Endothelial cell of umbilical vein (primary cell): ENCODE data around the gene ZER1. TPM values are rescaled to one million over a fixed set of nuclear protein-coding genes. Genes with fewer than 3 reads are reported as not detected.
"Not testable (repeated sequence)": the region's sequence is repeated elsewhere in the genome, so short reads cannot be mapped to it uniquely, and the experiment has no call there.

Source experiments
- BruUV-seq: library from RNA; stranded (reverse); fragments of 400-500 nt; replicated peaks from 2 replicates; lab custom pipeline; 2021; lab: Mats Ljungman, UMichigan
- CTCF ChIA-PET: fragments of 300-600, 350-600 bp; sonication (Branson Sonifier 250); formaldehyde crosslinking; loops from one replicate; lab custom pipeline; 2021; ENCODE audit warnings: antibody characterized with exemption, inconsistent platforms; lab: Charles Lee
- POLR2A ChIA-PET: fragments of 300-600, 350-600 bp; sonication (Branson Sonifier 250); formaldehyde crosslinking; loops from one replicate; lab custom pipeline; 2021; ENCODE audit warnings: antibody characterized with exemption, inconsistent platforms; lab: Charles Lee
- DNase-seq: peaks from one replicate; pipeline ENCODE4 v3.0.0-alpha.2; 2011; ENCODE audit warnings: low read depth, low spot score
- FAIRE-seq: peaks from 2 replicates; lab custom pipeline; 2011; peaks lifted over from hg19 to GRCh38; lab: Jason Lieb, UNC
- H2AFZ ChIP-seq: 2 replicates; pipeline ENCODE4 v1.6.0; 2012; ENCODE audit warnings: low read depth, low read length, control low read depth, inconsistent platforms
- H3K27ac ChIP-seq: 2 replicates; pipeline ENCODE4 v1.5.1; 2011; ENCODE audit warnings: low read depth, mild to moderate bottlenecking, control low read depth, low read length, moderate library complexity; ENCODE audit not compliant: insufficient read depth
- H3K27me3 ChIP-seq, 2 experiments: 2 replicates each; pipeline versions ENCODE4 v1.6.0 to v1.6.1; 2011; ENCODE audit warnings: low read length in 2 of 2, mixed read lengths in 1 of 2; ENCODE audit not compliant: control insufficient read depth in 2 of 2, insufficient read depth in 2 of 2
- H3K36me3 ChIP-seq, 2 experiments: 2 replicates in 1 of 2; 3 replicates in 1 of 2; pipeline ENCODE4 v1.5.1; 2011; ENCODE audit warnings: low read length in 2 of 2, mild to moderate bottlenecking in 1 of 2, moderate library complexity in 1 of 2; ENCODE audit not compliant: control insufficient read depth in 2 of 2, insufficient read depth in 2 of 2; ENCODE audit errors: extremely low read depth in 1 of 2
- H3K4me1 ChIP-seq: 3 replicates; pipeline ENCODE4 v1.5.1; 2011; ENCODE audit warnings: mild to moderate bottlenecking, low read length; ENCODE audit not compliant: control insufficient read depth, insufficient read depth; ENCODE audit errors: extremely low read depth
- H3K4me2 ChIP-seq: 2 replicates; pipeline ENCODE4 v1.6.1; 2011; ENCODE audit warnings: low read length, control low read depth, mixed read lengths; ENCODE audit not compliant: insufficient read depth
- H3K4me3 ChIP-seq, 3 experiments: fragments of 200-600 bp in 1 of 3; sonication (generic), shearing (Covaris generic) in 1 of 3; replicated peaks in 1 of 3; 2 replicates each; pipeline ENCODE4 v1.5.1; 2011 to 2016; ENCODE audit warnings: control low read depth in 3 of 3, low read length in 3 of 3, mild to moderate bottlenecking in 2 of 3, inconsistent platforms in 1 of 3, low read depth in 1 of 3, moderate library complexity in 1 of 3; ENCODE audit not compliant: insufficient read depth in 1 of 3
- H3K79me2 ChIP-seq: 2 replicates; pipeline ENCODE4 v1.6.0; 2012; ENCODE audit warnings: low read length, inconsistent platforms; ENCODE audit not compliant: control insufficient read depth, insufficient read depth
- H3K9ac ChIP-seq: replicated peaks from 2 replicates; pipeline ENCODE3; 2011; ENCODE audit warnings: low read length, control low read depth; ENCODE audit not compliant: insufficient read depth; ENCODE audit errors: extremely low read depth
- H3K9me1 ChIP-seq: replicated peaks from 3 replicates; pipeline ENCODE4 v1.6.0; 2011; ENCODE audit warnings: mild to moderate bottlenecking, low read length; ENCODE audit not compliant: control insufficient read depth, insufficient read depth; ENCODE audit errors: extremely low read depth
- H3K9me3 ChIP-seq: replicated peaks from 2 replicates; pipeline ENCODE4 v1.5.1; 2012; ENCODE audit warnings: low read length, inconsistent platforms; ENCODE audit not compliant: control insufficient read depth, insufficient read depth
- H4K20me1 ChIP-seq: replicated peaks from 2 replicates; pipeline ENCODE3; 2011; ENCODE audit warnings: mild to moderate bottlenecking, low read length; ENCODE audit not compliant: control insufficient read depth, insufficient read depth; ENCODE audit errors: extremely low read depth
- CTCF ChIP-seq, 2 donors: IDR thresholded peaks; 1 replicate in 1 of 2; 2 replicates in 1 of 2; pipeline ENCODE4 v1.5.1; 2011; ENCODE audit warnings: low read length in 2 of 2, mild to moderate bottlenecking in 2 of 2, moderate library complexity in 2 of 2, control low read depth in 1 of 2, inconsistent platforms in 1 of 2, low read depth in 1 of 2; ENCODE audit not compliant: insufficient read depth in 1 of 2; ENCODE audit errors: extremely low read depth in 1 of 2
- EZH2 ChIP-seq: IDR thresholded peaks from 2 replicates; pipeline ENCODE4 v1.6.1; 2012; ENCODE audit warnings: borderline replicate concordance, low read depth, mild to moderate bottlenecking, moderate library complexity, low read length, inconsistent platforms; ENCODE audit not compliant: severe bottlenecking
- FOS ChIP-seq: IDR thresholded peaks from 2 replicates; pipeline ENCODE4 v1.6.1; 2011; ENCODE audit warnings: mild to moderate bottlenecking, low read length, moderate library complexity, borderline replicate concordance; ENCODE audit not compliant: insufficient read depth
- GATA2 ChIP-seq: IDR thresholded peaks from 2 replicates; pipeline ENCODE4 v1.7.0; 2011; ENCODE audit warnings: low read depth, mild to moderate bottlenecking, moderate library complexity, mixed read lengths, low read length; ENCODE audit not compliant: insufficient read length, insufficient read depth
- JUN ChIP-seq: IDR thresholded peaks from 2 replicates; pipeline ENCODE4 v1.6.1; 2011; ENCODE audit warnings: borderline replicate concordance, low read depth; ENCODE audit not compliant: insufficient read length, insufficient read depth
- MAX ChIP-seq: IDR thresholded peaks from 2 replicates; pipeline ENCODE4 v1.6.1; 2011; ENCODE audit not compliant: insufficient read depth, insufficient read length
- MYC ChIP-seq: IDR thresholded peaks from one replicate; pipeline ENCODE4 v1.6.1; 2011; ENCODE audit warnings: mild to moderate bottlenecking, low read depth, low read length
- POLR2A ChIP-seq: IDR thresholded peaks from 2 replicates; pipeline ENCODE4 v1.6.1; 2012; ENCODE audit warnings: low read depth, mild to moderate bottlenecking, control low read depth, low read length
- POLR2AphosphoS5 ChIP-seq: IDR thresholded peaks from 2 replicates; pipeline ENCODE4 v1.6.1; 2012; ENCODE audit warnings: low read depth, mild to moderate bottlenecking, control low read depth, low read length, moderate library complexity; ENCODE audit not compliant: insufficient read depth
- dilution Hi-C: fragments of 300-500 bp; cut with MboI; formaldehyde crosslinking; loops from one replicate; pipeline ENCODE4 v1.15.0; 2019; ENCODE audit warnings: low sequenced_read_pairs; ENCODE audit not compliant: extremely low pct_ligation_motif_present
- intact Hi-C: fragments of 100-400 bp; cut with micrococcal nuclease; formaldehyde crosslinking; loops from one replicate; pipeline ENCODE4 v1.10.0; 2022
- polyA plus RNA-seq, 4 experiments: library from polyadenylated mRNA; depleted of rRNA in 3 of 4; stranded (reverse) in 3 of 4; unstranded in 1 of 4; fragments of >200 nt; gene quantifications; 2 replicates each; pipeline versions ENCODE4 v1.2.1 to v1.2.3, GENCODE V29; 2011 to 2012; ENCODE audit warnings: missing spikeins in 1 of 4
- total RNA-seq: library from RNA; stranded (reverse); gene quantifications from 2 replicates; pipeline ENCODE4 v1.2.3, GENCODE V29; 2021

Gene ZER1
- total and polyA plus RNA-seq, 2 donors (not counting 3 experiments of a cell fraction or from before 2014, with no cell fraction given) = 23.0 to 29.9 TPM

GRCh38 chr9:128781187-128782070 lies 9.7 kb upstream of the ZER1 start:
- TF ChIP-seq FOS (no peak), MYC (no peak), MAX (no peak), CTCF (IDR thresholded peaks at IDR 0.05; ENCODE audit: extremely low read depth in 1 of 2, insufficient read depth in 1 of 2, low read depth in 1 of 2, low read length in 2 of 2) (no peak), EZH2 (no peak), JUN (no peak), POLR2AphosphoS5 (no peak), POLR2A (no peak), GATA2 (no peak)
- no peaks in the 10 kb centered on the region for H3K4me1 ChIP-seq
- BruUV-seq = no TSS peak
- no peaks in the 10 kb centered on the region for H3K9me1 ChIP-seq
- no peak overlapping the region for H3K4me2 ChIP-seq
- intact Hi-C loops = no loop called here
- no peak overlapping the region for H3K9ac ChIP-seq
- no peaks in the 10 kb centered on the region for H3K79me2 ChIP-seq
- no peaks in the 10 kb centered on the region for H4K20me1 ChIP-seq
- H3K27ac ChIP-seq = no peak overlapping the region
- DNase-seq = no peak
- ChIA-PET CTCF (interaction anchor here (1.1 to 2.2 kb wide), 5 partner anchors 9 to 79 kb away, joined by 3 to 7 read pairs (median 6); partner anchors contain the start of genes ENDOG and PKN3), POLR2A (no interaction called here)
- H3K9me3 ChIP-seq = no peaks in the 10 kb centered on the region
- no peak for FAIRE-seq
- H3K4me3 ChIP-seq = no peak overlapping the region
- H2AFZ ChIP-seq = no peak overlapping the region
- dilution Hi-C loops = no loop called here
- H3K27me3 ChIP-seq = no peaks in the 10 kb centered on the region
- no peaks in the 10 kb centered on the region for H3K36me3 ChIP-seq

GRCh38 chr9:128780093-128780492 lies 8.4 kb upstream of the ZER1 start:
- H3K79me2 ChIP-seq, intact Hi-C loops, BruUV-seq, H3K9me3 ChIP-seq, FAIRE-seq, H3K27ac ChIP-seq, H2AFZ ChIP-seq, H3K27me3 ChIP-seq, H4K20me1 ChIP-seq, dilution Hi-C loops, H3K9ac ChIP-seq, H3K4me3 ChIP-seq, H3K4me2 ChIP-seq, H3K36me3 ChIP-seq, DNase-seq, H3K4me1 ChIP-seq, POLR2A ChIA-PET, H3K9me1 ChIP-seq, CTCF ChIA-PET: not testable (repeated sequence)
